GM11168 (cell line): ENCODE results near the gene PWP2.
"Not testable (repeated sequence)": the region's sequence is repeated elsewhere in the genome, so short reads cannot be mapped to it uniquely, and the experiment has no call there.

Source experiments
- in situ Hi-C: fragments of 300-500 bp; cut with MboI; formaldehyde crosslinking; loops from one replicate; pipeline ENCODE4 v1.12.0; 2022; ENCODE audit warnings: low sequenced_read_pairs; ENCODE audit not compliant: unreplicated experiment

The PWP2 gene

DNA sequence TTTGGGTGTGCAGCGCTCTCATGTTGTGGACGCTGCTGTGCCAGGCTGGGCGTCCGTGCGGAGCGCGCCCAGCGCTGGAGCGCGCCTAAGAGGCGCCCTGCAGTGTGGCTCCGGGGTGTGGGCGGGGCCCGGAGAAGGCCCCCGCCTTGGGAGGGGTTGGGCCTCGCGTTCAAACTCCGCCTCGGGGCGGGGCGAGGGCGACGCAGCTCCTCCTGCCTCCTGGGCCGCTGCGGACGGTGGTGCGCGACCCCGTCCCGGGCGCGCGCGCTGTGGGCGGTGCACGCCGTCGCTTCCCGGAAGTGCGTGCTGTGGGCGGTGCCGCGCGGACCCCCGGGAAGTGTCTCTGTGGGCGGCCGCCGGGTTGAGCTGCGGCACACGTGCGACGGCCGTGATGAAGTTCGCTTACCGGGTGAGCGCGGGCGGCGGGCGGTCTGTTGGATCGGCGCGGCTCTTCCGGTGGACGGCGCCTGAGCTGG is at the start of gene PWP2:
Gene PWP2 (plus strand): TSS at position 374 of the 476 bp plus-strand sequence. CDS start 18 bp downstream, at position 392.
- in situ Hi-C loops, result not testable (repeated sequence)

GRCh38 chr21:44057960-44058651 is 49.1 kb upstream of the PWP2 start:
- in situ Hi-C loops, result no loop called here

- in situ Hi-C loops, result no loop called here
These were observed 48.6 kb upstream of the PWP2 start for GRCh38 chr21:44058652-44058964.

DNA sequence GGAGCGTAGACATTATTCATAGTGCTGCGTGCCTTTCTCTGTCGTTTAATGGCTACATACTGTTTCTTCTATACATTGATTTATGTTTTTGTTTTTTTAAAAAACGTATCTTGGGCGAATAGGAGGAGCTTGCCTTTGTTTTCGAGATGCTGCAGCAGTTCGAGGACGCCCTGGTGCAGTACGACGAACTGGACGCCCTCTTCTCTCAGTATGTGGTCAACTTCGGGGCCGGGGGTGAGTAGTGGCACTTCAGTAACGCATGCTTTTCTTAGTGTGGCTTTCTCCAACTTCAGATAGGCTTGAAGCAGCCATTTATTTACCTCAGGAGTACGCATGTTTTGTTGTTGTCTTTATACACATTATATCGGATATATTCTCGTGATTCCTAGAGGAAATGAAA is 48.2 kb upstream of the PWP2 start:
- in situ Hi-C loops, result no loop called here

GRCh38 chr21:44059710-44060109 is 47.5 kb upstream of the PWP2 start:
- in situ Hi-C loops, result no loop called here

DNA sequence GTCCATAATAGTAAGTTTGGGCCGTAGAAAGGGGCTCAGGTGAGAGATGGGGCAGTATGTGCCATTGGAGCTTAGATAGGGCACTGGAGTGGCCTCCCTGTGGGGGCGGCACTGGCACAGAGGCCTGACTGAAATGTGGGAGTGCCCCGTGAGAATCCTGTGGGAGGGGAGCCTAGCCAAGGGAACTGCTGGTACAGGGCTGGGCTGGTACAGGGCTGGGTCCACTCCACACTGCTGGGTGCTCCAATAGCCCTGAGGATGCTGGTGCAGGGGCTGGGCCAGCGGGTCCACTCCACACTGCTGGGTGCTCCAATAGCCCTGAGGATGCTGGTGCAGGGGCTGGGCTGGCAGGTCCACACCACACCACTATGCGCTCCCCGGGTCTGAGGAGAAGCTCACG is 44.8 kb upstream of the PWP2 start:
- in situ Hi-C loops, result no loop called here

- in situ Hi-C loops, result no loop called here
These were observed 43.9 kb upstream of the PWP2 start for GRCh38 chr21:44063151-44063912.

GRCh38 chr21:44064852-44065403 is 42.3 kb upstream of the PWP2 start:
- in situ Hi-C loops, result no loop called here

DNA sequence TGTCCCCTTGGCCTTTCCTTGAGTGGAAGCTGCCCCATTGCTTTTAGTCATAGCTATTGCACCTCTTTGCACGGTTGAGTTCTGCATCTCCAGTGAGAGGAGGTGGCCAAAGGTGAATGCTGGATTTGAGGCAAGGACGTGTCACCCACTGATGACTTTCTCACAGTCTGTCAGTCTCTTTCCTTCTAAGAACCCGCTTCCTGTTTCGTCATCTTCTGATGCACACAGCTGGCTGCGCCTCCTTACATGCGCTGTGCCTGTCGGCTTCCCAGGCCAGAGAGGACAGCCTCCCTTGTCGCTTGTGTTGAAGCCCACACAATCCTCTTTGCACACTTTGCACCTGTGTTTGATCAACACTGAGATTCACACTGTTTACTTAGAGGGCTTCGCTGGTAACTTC is 41.8 kb upstream of the PWP2 start:
- in situ Hi-C loops, result no loop called here

- in situ Hi-C loops, result no loop called here
These were observed 41.1 kb upstream of the PWP2 start for GRCh38 chr21:44066116-44066515.

DNA sequence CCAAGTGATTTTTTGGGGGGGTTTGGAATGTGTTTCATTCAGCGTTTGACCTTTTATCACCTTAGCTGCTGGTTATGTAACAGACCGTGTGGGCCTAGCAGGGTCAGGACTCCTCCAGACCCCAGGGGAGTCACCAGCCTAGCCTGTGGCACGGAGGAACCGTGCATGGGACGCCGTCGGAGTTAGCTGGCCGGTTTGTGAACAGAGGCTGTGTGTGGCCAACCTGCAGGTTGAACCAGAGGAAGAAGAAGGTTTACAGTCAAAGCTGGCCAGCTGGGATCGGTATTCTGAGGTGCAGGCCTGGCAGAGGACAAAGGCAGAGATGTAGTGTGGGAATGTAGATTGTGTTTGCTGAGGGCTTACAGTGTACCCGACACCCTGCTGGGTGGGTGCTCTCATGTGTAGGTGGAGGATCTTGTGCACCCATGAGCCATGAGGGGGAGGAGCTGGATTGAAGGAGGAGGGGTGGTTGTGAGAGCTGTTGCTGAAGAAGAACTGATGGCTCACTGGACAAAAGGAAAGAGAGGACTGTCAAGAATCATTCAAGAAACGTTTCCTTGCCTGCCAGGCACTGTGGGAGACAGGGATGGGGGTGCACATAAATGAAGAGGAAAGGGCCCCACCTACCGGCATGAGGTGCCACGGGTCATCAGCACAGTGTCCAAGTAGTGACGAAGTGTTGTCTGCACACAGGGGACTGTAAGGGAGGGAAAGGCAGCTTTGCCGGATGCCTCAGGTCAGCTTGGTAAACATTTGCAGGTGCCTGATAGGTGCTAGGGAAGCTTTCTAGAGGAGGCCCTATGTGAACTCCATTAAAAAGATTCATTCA is 40.0 kb upstream of the PWP2 start:
- in situ Hi-C loops, result no loop called here

- in situ Hi-C loops, result no loop called here
These were observed 36.8 kb upstream of the PWP2 start for GRCh38 chr21:44070391-44070790.

- in situ Hi-C loops, result no loop called here
These were observed 35.7 kb upstream of the PWP2 start for GRCh38 chr21:44071359-44072104.

GRCh38 chr21:44072111-44072510 is 35.1 kb upstream of the PWP2 start:
- in situ Hi-C loops, result no loop called here

- in situ Hi-C loops, result no loop called here
These were observed 32.8 kb upstream of the PWP2 start for GRCh38 chr21:44074315-44074958.

DNA sequence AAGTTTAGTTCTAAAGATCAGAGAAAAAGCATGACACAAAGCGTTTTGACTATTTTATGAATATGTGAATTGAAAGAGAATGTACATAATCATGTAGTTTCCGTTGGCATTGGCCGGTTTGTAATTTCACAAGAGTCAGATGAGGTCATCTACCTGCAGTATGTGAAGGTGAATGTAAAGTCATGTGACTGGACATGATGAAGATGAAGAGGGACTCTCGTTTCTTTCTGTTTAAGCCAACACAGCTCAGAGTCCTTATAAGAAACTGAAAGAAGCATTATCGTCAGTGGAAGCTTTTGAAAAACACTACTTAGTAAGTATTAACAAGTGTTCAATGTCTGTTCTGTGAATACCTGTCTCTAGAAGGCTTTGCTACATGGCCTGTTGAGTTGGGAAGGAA is 30.9 kb upstream of the PWP2 start:
- in situ Hi-C loops, result no loop called here

- in situ Hi-C loops, result no loop called here
These were observed 28.7 kb upstream of the PWP2 start for GRCh38 chr21:44078411-44078981.

DNA sequence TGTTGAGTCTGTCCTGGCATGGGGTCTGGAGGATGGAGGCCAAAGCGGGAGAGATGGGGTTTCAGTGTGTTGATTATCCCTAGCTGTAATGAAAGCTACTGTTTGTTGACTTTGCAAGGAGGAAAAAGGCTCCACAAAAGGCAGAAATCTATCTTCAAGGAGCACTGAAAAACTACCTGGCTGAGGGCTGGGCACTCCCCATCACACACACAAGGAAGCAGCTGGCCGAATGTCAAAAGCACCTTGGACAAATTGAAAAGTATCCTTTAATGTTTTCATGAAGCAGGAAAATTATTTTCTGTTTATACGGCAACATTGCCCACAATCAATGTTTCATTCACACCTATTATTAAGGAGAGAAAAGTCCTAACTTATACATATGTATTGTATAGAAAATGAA is 27.8 kb upstream of the PWP2 start:
- in situ Hi-C loops, result no loop called here

GRCh38 chr21:44079846-44080245 is 27.4 kb upstream of the PWP2 start:
- in situ Hi-C loops, result no loop called here
